A375 (cell line): ENCODE results near the gene AVP. TPM values are rescaled to one million over a fixed set of nuclear protein-coding genes. Genes with fewer than 3 reads are reported as not detected.

ENCODE experiments used
- total RNA-seq: library from RNA; depleted of rRNA; stranded (reverse); fragments of >200 nt; shearing (Covaris generic); gene quantifications from 2 replicates; pipeline ENCODE4 v1.2.3, GENCODE V29; 2014; rRNA removed

The AVP gene, protein sequence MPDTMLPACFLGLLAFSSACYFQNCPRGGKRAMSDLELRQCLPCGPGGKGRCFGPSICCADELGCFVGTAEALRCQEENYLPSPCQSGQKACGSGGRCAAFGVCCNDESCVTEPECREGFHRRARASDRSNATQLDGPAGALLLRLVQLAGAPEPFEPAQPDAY
- not detected in 2 replicates for total RNA-seq

DNA sequence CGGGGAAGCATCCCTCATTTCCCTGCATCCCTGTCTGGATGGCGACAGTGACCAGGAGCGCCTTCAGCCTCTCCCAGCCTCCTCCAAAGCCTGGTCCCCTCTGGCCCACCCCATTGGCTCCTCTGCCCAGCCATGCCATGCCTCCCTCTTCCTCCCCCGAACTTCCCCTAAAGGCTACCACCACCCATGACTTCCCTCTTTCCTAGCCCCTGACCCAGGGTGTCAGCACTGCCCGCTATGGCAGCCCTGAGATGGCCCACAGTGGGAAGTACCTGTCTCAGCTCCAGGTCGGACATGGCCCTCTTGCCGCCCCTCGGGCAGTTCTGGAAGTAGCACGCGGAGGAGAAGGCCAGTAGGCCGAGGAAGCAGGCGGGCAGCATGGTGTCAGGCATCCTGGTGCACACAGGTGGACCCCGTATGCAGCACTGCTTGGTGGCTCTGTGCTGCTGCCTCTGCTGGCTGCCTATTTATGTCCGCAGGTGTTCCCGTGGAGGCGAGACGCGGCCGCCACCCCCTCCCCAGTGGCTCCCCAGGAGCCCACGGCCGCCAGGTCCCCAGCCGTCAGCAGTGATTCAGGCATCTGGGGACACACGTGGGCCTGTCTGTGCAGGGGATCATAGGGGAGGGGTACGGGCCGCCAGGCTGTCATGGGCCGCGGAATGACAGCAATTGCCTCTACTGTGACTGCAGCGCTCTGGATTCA, at the start of gene AVP:
AVP (minus strand) TSS at position 442 of the 703 bp plus-strand sequence; CDS start at position 392, 50 bp downstream.

DNA sequence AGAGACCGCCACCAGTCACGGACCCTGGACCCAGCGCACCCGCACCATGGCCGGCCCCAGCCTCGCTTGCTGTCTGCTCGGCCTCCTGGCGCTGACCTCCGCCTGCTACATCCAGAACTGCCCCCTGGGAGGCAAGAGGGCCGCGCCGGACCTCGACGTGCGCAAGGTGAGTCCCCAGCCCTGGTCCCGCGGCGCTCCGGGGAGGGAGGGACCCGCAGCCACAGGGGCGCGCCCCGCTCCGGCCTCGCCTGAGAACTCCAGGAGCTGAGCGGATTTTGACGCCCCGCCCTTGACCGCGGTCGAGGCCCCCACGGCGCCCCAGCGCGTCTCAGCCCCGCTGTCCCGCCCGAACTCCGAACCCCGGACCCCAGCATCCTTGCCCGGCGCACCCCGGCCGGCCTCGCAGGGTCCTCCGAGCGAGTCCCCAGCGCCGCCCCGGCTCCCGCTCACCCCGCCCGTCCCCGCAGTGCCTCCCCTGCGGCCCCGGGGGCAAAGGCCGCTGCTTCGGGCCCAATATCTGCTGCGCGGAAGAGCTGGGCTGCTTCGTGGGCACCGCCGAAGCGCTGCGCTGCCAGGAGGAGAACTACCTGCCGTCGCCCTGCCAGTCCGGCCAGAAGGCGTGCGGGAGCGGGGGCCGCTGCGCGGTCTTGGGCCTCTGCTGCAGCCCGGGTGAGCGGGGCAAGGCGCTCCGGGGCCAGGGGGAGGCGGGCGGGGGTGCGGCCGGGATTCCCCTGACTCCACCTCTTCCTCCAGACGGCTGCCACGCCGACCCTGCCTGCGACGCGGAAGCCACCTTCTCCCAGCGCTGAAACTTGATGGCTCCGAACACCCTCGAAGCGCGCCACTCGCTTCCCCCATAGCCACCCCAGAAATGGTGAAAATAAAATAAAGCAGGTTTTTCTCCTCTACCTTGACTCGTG, 12.7 kb downstream of the AVP start, which contains the start of gene OXT:
OXT (plus strand) TSS at position 11 of the 920 bp plus-strand sequence; CDS start at position 47, 36 bp downstream.

DNA sequence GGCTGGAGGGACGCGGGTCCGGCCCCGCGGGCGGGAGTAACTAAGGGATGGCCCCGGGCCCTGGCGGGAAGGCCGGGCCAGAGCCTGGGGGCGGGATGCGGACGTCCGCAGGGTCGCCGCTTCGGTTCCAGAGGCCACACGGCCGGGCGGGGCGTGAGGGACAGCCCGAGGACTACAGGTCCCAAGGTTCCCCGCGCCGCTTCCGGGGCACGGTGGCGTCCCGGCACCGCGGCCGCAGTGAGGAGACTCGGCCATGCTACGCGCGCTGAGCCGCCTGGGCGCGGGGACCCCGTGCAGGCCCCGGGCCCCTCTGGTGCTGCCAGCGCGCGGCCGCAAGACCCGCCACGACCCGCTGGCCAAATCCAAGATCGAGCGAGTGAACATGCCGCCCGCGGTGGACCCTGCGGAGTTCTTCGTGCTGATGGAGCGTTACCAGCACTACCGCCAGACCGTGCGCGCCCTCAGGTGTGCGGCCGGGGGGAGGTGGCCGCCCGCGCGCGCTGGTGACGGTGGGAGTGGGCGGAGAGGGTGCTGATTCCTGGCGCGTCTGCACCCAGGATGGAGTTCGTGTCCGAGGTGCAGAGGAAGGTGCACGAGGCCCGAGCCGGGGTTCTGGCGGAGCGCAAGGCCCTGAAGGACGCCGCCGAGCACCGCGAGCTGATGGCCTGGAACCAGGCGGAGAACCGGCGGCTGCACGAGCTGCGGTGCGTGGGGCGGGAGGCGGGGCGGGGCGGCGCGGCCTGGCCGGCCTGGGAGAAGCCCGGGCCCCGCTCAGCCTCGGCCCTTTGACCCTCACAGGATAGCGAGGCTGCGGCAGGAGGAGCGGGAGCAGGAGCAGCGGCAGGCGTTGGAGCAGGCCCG, 38.5 kb downstream of the AVP start, which contains the start of gene MRPS26:
MRPS26 (plus strand) TSS at position 237 of the 861 bp plus-strand sequence; CDS start at position 254, 17 bp downstream.

DNA sequence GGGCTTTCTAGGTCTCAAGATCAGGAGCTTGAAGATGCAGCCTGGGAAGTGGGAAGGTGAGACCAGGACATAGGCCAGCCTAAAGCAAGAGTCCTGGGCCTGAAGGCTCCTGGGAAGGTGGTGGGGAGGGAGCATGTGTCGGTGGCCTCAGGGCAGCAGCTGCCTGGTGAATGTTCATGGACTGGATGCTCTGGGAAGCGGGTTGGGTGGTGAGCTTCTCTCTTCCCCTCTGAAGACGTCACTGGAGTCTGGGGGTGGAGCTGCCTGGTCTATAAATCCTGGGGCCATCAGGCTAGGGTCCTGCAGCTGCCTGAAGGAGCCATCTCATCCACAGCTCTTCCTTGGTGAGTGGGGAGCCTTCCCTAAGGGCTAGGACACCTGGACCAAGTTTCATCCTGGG, 41.2 kb downstream of the AVP start, which contains the start of gene GNRH2:
GNRH2 (plus strand) TSS at position 301 of the 400 bp plus-strand sequence. CDS start 793 bp downstream, outside the sequence.

Other genes with a start within 250 kb of the AVP start
- 46.5 and 62.7 TPM in 2 replicates for gene PCED1A, start 244.1 kb downstream of the AVP start, total RNA-seq
- 47.9 and 48.3 TPM in 2 replicates for gene VPS16, start 244.0 kb downstream of the AVP start, total RNA-seq
- gene PTPRA, start 211.2 kb downstream of the AVP start, total RNA-seq, result 31.6 and 32.1 TPM in 2 replicates
- 0.74 and 0.94 TPM in 2 replicates for gene GNRH2, start 41.1 kb downstream of the AVP start, total RNA-seq
- 165 and 175 TPM in 2 replicates for gene MRPS26, start 38.7 kb downstream of the AVP start, total RNA-seq
- not detected in 2 replicates for gene OXT, start 13.1 kb downstream of the AVP start, total RNA-seq
- gene FASTKD5, start 75.1 kb upstream of the AVP start, total RNA-seq, result 18.9 and 23.2 TPM in 2 replicates
- 2.2 and 3.5 TPM in 2 replicates for gene UBOX5, start 75.1 kb upstream of the AVP start, total RNA-seq
- gene LZTS3, start 88.8 kb upstream of the AVP start, total RNA-seq, result 3.6 and 3.7 TPM in 2 replicates
- 74.2 and 80.4 TPM in 2 replicates for gene DDRGK1, start 120.0 kb upstream of the AVP start, total RNA-seq
- 124 and 129 TPM in 2 replicates for gene ITPA, start 124.8 kb upstream of the AVP start, total RNA-seq
- 1.5 and 1.7 TPM in 2 replicates for gene SLC4A11, start 154.5 kb upstream of the AVP start, total RNA-seq